NT2/D1 (cell line): ENCODE data around the gene PALLD.

Source experiments
- DNase-seq: peaks from one replicate; pipeline ENCODE4 v3.0.0-alpha.2; 2011; ENCODE audit warnings: low read depth, low spot score
- H3K27me3 ChIP-seq: 2 replicates; pipeline ENCODE4 v1.6.0; 2011; ENCODE audit warnings: mild to moderate bottlenecking; ENCODE audit not compliant: insufficient read length, insufficient read depth
- H3K36me3 ChIP-seq: 2 replicates; pipeline ENCODE4 v1.6.1; 2011; ENCODE audit warnings: mild to moderate bottlenecking, low read length, mixed read lengths; ENCODE audit not compliant: insufficient read depth, insufficient read length
- H3K4me1 ChIP-seq: 2 replicates; pipeline ENCODE4 v1.5.1; 2011; ENCODE audit not compliant: insufficient read depth, insufficient read length
- H3K4me3 ChIP-seq: 2 replicates; pipeline ENCODE4 v1.5.1; 2011; ENCODE audit warnings: low read depth; ENCODE audit not compliant: insufficient read length
- H3K9ac ChIP-seq: 2 replicates; pipeline ENCODE4 v1.6.0; 2011; ENCODE audit warnings: low read depth; ENCODE audit not compliant: insufficient read length
- H3K9me3 ChIP-seq: 2 replicates; pipeline ENCODE4 v1.5.1; 2011; ENCODE audit warnings: mild to moderate bottlenecking, low read length; ENCODE audit not compliant: insufficient read depth
- SUZ12 ChIP-seq: IDR thresholded peaks from 2 replicates; pipeline ENCODE4 v1.6.1; 2011; ENCODE audit not compliant: insufficient read length, insufficient read depth; ENCODE audit errors: extremely low read depth
- YY1 ChIP-seq: IDR thresholded peaks from 2 replicates; pipeline ENCODE4 v1.6.1; 2011; ENCODE audit not compliant: insufficient read length, insufficient read depth
- ZNF274 ChIP-seq: IDR thresholded peaks from 2 replicates; pipeline ENCODE4 v1.6.1; 2011; ENCODE audit warnings: mild to moderate bottlenecking, low read depth, low read length

Gene PALLD

DNA sequence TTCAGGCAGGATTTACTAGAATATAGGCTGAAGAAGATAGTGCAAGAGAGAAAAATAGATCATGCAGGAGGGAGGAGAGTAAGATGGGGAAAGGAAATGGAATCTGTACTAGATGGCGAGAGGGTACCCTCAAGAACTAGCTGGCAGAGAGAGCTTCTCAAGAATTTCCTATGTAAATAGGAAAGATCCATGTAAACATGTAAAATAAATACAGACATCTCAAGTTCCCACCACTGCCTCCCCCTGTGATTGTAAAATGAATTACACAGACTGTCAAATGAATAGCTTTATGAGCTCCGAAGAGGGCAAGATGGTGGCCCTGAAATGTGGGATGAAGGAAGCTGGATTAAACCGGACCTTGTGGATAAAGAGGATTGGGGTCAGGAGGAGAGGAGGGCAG lies 178.0 kb downstream of the PALLD start:
- Histone ChIP-seq H3K9ac (no peak overlapping the region), H3K9me3 (no peaks in the 10 kb centered on the region), H3K4me3 (no peak overlapping the region), H3K4me1 (no peaks in the 10 kb centered on the region), H3K27me3 (no peaks in the 10 kb centered on the region), H3K36me3 (peaks cover 23% of the 10 kb centered on the region)
- TF ChIP-seq SUZ12, result no peak
- TF ChIP-seq YY1, result no peak
- TF ChIP-seq ZNF274, result no peak
- DNase-seq, result no peak

DNA sequence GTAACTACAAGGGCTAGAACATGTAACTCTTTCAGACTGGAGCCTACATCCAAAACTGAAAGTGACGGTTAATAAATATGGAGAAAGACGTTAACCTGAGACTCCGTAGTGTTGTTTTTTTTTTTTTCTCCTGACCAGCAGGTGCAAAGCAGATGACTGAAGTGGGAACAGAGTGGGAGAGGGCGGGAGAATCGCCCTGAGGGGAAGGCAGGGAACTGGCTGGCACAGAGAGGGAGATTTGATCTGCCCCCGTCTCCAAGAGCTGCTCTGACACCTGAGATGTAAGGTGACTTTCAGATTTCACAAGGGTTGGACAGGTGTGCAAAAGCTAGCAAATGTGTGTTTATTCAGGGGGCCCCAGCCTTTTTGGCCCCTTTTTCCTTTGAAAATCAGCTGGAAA lies 180.2 kb downstream of the PALLD start:
- Histone ChIP-seq H3K36me3 (peaks cover 33% of the 10 kb centered on the region), H3K9ac (no peak overlapping the region), H3K9me3 (no peaks in the 10 kb centered on the region), H3K27me3 (no peaks in the 10 kb centered on the region), H3K4me1 (no peaks in the 10 kb centered on the region), H3K4me3 (no peak overlapping the region)
- no peak for DNase-seq
- no peak for TF ChIP-seq SUZ12
- no peak for TF ChIP-seq YY1
- no peak for TF ChIP-seq ZNF274

DNA sequence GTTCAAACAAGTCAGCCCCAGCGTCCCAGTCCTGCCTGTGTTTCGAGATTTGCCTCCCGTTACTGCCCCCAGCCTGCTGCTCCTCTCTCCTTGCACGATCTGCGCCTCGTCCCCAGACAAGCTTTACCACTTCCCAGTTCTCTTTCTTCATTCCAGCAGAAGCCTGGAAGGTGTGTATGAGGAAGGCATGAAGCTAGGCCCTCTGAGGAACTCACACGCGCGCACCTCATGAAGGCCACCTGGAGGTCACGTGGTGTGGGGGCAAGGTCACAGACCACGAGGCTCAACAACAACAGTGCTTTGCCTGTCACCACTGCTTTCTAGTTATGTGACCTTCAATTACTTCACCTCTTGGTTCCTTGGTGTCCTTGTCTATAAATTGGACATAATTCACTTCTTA lies 181.0 kb downstream of the PALLD start:
- Histone ChIP-seq H3K9ac (no peak overlapping the region), H3K4me1 (no peaks in the 10 kb centered on the region), H3K4me3 (no peak overlapping the region), H3K27me3 (no peaks in the 10 kb centered on the region), H3K36me3 (peaks cover 34% of the 10 kb centered on the region), H3K9me3 (no peaks in the 10 kb centered on the region)
- TF ChIP-seq YY1 (no peak), ZNF274 (no peak), SUZ12 (no peak)
- no peak for DNase-seq

DNA sequence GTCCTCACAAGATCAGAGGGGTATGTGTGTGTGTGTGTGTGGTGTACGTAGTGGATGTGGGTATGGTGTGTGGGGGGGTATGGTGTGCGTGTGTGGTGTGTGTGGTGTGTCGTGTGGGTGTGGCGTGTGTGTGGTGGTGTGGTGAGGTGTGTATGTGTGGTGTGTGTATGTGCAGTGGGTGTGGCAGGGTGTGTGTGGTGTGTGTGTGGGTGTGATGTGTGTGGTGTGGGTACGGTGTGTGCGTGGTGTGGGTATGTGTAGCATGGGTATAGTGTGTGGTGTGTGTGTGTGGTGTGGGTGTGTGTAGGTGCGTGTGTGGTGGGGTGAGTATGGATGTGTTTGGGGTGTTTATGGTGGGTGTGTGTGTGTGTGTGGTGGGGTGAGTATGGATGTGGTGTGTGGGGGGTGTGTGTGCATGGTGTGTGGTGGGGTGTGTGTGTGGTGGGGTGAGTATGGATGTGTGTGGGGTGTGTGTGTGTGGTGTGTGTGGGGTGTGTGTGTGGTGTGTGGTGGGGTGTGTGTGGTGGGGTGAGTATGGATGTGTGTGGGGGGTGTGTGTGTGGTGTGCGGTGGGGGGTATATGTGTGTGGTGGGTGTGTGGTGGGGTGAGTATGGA lies 182.0 kb downstream of the PALLD start:
- Histone ChIP-seq H3K4me3 (no peak overlapping the region), H3K36me3 (peaks cover 29% of the 10 kb centered on the region), H3K9ac (no peak overlapping the region), H3K27me3 (no peaks in the 10 kb centered on the region), H3K9me3 (no peaks in the 10 kb centered on the region), H3K4me1 (no peaks in the 10 kb centered on the region)
- DNase-seq, result no peak
- TF ChIP-seq ZNF274 (no peak), YY1 (no peak), SUZ12 (no peak)

DNA sequence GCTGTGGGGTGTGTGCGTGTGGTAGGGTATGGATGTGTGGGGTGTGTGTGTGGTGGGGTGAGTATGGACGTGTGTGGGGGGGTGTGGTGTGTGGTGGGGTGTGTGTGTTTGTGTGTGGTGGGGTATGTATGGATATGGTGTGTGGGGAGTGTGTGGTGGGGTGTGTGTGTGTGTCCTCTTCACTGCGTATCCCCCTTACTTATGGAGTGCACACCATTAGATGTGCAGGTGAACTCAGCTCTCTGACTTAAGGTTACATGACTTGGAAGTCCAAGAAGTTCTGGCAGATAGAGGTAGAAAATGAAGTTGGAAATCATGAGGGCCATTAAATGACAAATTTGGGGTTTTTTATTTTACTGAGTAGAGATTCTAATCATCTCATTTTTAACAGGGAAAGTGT lies 182.5 kb downstream of the PALLD start:
- no peaks in the 10 kb centered on the region for H3K27me3 ChIP-seq
- peaks cover 32% of the 10 kb centered on the region for H3K36me3 ChIP-seq
- no peak for DNase-seq
- TF ChIP-seq YY1 (no peak), ZNF274 (no peak), SUZ12 (no peak)
- no peak overlapping the region for H3K9ac ChIP-seq
- H3K4me1 ChIP-seq, result no peaks in the 10 kb centered on the region
- no peak overlapping the region for H3K4me3 ChIP-seq
- no peaks in the 10 kb centered on the region for H3K9me3 ChIP-seq

DNA sequence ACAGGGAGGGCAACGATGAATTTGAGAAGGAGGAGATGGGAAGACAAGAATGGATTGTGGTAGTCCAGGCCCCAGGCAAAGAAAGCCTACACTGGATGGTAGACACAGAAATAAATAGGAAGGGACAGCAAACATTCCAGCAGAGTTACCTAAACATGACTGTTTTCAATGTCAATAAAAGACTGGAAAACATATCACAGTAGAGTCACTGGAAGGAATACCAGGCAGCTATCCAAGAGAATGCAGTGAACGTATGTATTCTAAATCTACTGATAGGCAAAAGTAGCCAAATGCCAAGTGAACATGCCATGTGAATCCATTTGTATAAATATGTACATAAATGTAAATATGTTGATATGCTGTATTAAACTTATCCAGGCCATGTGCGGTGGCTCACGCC lies 183.0 kb downstream of the PALLD start:
- H3K4me3 ChIP-seq, result no peak overlapping the region
- H3K36me3 ChIP-seq, result peaks cover 35% of the 10 kb centered on the region
- H3K4me1 ChIP-seq, result no peaks in the 10 kb centered on the region
- no peak for TF ChIP-seq SUZ12
- TF ChIP-seq YY1, result no peak
- no peak for TF ChIP-seq ZNF274
- no peaks in the 10 kb centered on the region for H3K27me3 ChIP-seq
- no peak for DNase-seq
- no peak overlapping the region for H3K9ac ChIP-seq
- H3K9me3 ChIP-seq, result no peaks in the 10 kb centered on the region

DNA sequence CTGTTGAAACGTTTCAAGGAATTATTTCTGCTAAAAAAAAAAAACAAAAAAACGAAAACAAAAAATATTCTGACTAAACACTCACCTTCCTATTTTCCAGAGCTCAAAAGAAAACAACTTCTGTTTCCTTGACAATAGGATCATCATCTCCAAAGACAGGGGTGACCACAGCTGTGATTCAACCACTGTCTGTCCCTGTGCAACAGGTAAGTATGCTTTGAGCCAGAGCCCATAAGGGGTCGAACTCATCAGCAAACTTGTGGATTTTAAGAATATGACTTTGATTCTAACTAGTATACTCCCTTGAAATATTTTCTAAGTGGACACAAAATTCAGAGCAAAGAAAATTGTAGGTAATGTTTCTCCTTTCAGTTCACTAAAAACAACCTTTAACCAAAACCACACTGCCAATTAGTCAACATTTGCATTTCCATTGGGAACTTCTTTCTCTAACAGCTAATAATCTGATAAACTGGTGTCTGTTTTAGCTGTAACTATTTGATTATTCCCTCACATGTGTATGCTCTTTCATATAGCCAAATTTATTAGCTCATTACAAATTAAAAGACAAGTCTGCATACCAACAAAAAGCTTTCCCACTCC lies 186.1 kb downstream of the PALLD start:
- no peak overlapping the region for H3K9ac ChIP-seq
- TF ChIP-seq ZNF274 (no peak), SUZ12 (no peak), YY1 (no peak)
- peaks cover 41% of the 10 kb centered on the region for H3K36me3 ChIP-seq
- H3K27me3 ChIP-seq, result no peaks in the 10 kb centered on the region
- no peak overlapping the region for H3K4me3 ChIP-seq
- no peak for DNase-seq
- no peaks in the 10 kb centered on the region for H3K9me3 ChIP-seq
- no peaks in the 10 kb centered on the region for H3K4me1 ChIP-seq

DNA sequence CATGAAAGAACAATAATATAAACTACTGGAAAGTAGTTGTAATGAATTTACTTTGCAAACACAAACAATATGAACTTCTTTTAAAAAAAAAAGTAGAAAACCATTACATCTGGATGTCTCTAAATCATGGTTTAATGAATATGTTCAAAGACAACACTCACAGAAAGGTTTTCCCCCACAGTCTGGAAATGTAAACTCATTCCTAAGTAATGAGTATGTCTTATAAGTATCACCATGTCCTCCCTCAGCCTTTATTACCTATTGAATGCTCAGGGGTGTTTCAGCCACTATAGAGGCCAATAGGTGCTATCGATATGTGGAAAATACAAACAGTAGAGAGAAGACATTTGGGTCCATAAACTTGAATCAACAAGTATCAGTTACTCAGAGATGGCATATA lies 186.7 kb downstream of the PALLD start:
- TF ChIP-seq YY1 (no peak), ZNF274 (no peak), SUZ12 (no peak)
- no peak for DNase-seq
- H3K9me3 ChIP-seq, result no peaks in the 10 kb centered on the region
- H3K27me3 ChIP-seq, result no peaks in the 10 kb centered on the region
- H3K36me3 ChIP-seq, result peaks cover 35% of the 10 kb centered on the region
- H3K9ac ChIP-seq, result no peak overlapping the region
- H3K4me3 ChIP-seq, result no peak overlapping the region
- H3K4me1 ChIP-seq, result no peaks in the 10 kb centered on the region
